Stimulated activated CD4-positive, alpha-beta T cell treated with anti-CD3 and anti-CD28 coated beads, Interleukin-2, amount 100 ng/mL, for 48 hours (primary cell): Measurements from ENCODE around the gene HDGFL1.

ENCODE experiments used
- DNase-seq, 2 donors: peaks; one replicate each; pipeline ENCODE4 v3.0.0-alpha.2; 2020

Gene HDGFL1

DNA sequence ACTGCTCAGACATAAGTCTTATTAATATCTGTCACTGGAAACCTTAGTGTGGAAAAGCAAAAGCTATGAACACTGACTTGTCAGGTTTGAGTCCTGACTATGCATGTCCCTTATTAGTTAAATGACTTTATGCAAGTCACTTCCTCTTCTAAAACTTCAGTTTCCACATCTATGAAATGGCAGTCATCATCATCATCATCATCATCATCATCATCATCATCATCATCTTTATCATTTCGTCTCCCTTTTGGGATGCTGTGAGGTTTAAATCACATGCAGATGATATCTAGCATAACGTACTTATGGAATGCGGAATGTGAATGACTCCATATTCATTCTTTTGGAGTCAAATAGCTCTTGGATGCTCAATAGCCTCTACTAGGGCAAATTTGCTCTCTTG is 24.5 kb downstream of the HDGFL1 start:
- DNase-seq, result no peak

DNA sequence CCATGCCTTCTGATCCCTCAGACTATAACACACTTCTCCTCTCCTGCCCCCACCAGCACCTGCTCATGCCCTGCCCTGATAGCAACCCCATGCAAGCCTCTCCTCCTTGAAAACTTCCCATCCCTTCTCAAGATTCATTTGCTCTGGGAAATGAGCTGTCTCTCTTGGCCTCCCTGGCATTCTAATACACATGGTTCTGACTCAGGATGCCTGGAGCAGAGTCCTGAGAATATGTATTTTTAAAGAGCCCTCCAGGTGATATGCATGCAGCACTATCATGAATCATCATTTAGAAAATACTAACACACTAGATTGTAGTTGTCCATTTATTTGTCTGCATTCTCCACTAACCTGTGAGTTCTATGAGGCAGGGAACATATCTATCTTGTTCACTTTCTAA is 26.6 kb downstream of the HDGFL1 start:
- no peak for DNase-seq

DNA sequence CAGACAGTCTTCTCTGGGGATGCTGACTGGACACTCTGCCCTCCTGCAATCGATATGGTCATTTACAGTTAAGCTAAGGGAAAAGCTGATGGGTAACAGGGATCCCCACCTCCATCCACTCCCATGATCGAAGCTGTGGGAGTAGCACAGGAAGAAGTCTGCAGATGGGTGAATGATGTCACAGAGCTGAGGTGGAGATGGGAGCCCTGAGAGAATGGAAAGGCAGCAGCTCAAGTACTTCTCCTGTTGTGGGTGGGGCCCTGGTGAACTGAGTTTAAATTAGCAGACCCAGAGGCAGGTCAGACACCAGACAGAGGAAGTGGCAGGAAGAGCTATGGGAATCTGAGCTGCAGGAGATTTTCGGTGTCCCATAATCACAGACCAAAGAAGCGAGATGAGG is 29.0 kb downstream of the HDGFL1 start:
- DNase-seq, result no peak

DNA sequence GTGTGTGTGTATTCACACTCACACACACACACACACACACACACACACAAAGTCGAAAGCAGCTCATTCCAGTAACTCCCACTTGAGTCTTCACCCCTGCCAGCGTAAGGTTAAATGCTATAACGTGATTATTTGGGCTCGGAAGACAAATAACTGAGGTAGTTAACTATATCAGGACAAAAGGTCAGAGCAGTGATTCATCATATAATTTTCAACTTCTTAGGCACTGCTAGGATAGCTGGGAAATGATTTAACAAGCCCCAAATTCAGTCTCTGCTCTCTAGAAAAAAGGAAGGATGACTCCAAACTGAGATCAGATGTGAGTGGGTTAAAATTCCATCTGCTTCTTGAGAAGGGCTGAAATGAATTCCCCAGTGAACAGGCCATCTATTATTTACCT is 30.7 kb downstream of the HDGFL1 start:
- DNase-seq, result no peak

DNA sequence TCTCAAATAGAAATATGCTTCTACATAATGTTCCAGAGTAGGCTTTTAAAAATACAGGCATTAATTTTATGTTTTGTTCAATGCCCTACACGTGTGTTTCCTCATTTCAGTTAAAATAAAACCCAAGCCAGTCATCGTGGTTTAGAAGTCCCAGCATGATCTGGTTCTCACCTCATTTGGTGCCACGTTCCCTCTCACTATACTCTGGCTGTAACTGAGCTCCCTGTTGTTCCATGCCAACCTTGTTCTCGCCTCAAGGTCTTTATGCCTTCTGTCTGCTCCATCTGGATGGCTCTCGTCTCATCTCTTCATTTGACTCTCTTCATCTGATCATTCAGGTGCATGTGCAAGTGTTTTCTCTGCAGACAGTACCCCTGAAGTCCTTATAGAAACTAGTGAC is 32.6 kb downstream of the HDGFL1 start:
- DNase-seq, result no peak

DNA sequence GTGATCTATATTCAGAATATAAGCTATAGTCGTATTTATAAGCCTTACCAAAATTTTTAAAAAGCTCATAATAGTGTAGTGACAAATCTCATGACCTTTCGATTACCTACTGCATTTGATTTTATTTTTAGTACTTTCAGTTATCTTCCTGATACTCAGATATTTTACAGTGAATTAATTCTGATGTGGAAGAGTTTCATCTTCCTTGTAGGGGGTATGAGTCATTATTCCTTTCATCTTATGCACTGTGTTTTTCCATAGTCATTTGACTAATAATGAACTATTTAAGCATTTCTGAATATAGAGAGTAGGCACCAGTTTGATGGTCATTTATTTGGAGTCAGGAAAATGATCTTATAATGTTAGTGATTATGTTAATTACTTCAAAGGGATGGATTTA is 36.4 kb downstream of the HDGFL1 start:
- DNase-seq, result no peak

DNA sequence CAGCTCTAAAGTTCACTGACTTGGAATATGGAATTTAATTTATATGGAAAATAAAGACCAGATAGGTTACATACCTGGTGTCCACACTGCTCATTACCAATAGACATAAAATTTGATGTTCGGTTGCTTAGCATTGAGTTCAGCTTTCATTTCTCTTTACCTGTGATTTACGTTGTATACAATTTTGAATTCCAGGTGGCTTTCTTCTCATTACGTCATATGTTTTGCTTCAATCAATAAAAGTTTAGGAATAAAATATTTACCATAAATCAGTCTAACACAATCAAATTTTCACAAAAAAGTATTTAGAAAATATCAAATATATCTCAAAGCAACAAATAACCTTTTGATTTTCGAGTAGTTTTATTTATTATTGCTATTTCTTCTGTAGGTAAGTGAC is 40.8 kb downstream of the HDGFL1 start:
- no peak for DNase-seq

DNA sequence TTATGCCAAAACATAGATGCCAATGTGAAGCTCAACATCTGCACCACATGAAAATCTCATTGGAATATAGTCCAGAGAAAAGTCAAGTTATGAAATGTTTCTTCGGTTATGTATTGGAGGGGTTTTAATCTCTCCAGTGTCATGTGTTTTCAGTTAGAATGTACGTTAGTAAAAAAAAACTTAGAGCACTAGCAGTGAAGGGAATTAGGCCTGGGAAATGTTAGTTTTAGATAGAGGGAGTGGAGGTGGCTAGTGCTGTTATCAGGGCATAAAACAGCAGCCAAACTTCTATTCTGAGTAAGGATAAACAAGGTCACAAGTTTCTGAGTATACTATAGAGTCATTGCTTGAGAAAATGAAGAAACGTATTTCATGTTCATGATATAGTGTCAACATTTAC is 42.9 kb downstream of the HDGFL1 start:
- no peak for DNase-seq

DNA sequence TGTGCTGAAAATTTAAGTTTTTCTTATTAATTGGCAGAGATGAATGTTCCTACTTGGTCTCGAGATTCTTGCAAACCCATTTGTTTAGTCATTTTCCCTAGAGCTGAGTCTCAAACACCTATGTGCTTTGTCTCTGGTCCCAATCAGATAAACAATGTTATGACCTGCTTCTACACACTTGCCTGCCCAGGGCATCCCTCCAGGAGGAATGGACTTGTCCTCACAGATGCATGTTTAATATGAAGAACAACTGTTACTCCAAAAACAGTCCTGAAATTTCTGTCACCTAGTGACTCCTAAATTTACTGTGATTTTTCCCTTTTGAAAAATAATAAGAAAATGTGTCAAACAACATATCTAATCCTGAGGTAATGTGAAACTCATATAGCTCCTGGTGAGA is 43.7 kb downstream of the HDGFL1 start:
- no peak for DNase-seq

DNA sequence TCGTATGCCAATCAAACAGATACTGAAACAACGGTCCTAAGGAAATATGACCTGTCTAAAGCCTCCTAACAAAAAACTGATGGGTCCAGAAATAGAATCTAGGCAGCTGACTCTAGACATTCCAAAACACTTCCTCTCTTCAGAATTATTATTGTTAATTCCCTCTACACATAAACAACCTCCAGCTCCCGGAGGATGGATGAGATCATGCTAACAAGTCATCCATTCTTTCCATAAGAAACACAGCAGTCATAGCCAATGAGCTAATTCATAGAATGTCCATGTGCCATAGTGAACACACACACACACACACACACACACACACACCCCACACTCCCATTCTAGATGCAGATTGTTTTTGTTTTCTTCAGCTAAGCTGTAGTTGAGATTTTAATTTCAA is 44.3 kb downstream of the HDGFL1 start:
- no peak for DNase-seq

DNA sequence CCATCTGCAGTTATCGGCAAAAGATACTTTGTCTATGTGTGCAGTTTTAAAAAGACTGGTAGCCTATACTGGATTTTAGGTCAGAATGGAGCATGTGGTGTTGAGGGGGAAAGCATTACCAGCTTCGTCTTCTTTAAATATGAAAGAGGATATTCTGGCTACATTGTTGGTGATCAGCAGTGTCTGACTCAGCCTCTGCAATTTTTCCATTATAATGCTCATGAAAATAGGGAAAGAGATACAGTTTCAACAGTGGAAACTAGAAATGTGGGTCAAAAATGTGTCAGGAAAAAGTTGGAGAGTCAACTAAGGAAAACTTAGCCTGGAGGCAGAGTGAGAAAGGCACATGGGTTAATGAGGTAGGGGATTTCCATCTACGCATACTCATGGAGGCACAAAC is 45.2 kb downstream of the HDGFL1 start:
- DNase-seq, result no peak

DNA sequence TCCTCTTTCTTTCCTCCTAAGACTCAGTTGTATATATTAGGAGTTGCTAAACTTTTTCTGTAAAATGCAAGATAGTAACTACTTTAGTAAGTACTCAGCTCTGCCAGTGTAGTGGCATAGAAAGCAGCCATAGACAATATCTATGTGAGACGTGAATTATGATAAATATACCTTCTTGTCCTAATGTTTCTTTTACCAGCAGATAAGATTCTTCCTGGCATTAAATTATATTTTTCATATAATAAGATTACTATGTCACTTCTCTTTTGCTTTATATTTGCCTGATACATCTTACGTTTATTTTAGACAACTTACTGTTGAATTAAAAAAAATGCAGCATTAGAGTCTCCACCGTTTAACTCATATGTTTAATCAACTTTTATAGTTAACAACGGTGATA is 51.7 kb downstream of the HDGFL1 start:
- no peak for DNase-seq
